T-helper 1 cell treated with Interleukin-12 subunit alpha and Interleukin-12 subunit beta and Interleukin-4 antibody, amounts not matched to agents 30 ng/mL and 1 ng/mL, for 36 hours (primary cell): ENCODE data around the gene BAIAP2. TPM values are rescaled to one million over a fixed set of nuclear protein-coding genes. Genes with fewer than 3 reads are reported as not detected.
"Not testable (repeated sequence)": the region's sequence is repeated elsewhere in the genome, so short reads cannot be mapped to it uniquely, and the experiment has no call there.

Experiments
- intact Hi-C: fragments of 100-400 bp; cut with micrococcal nuclease; formaldehyde crosslinking; loops from one replicate; pipeline ENCODE4 v1.15.1; 2024
- total RNA-seq: library from RNA; stranded (reverse); gene quantifications from 2 replicates; pipeline ENCODE4 v1.2.3, GENCODE V29; 2022

BAIAP2 gene
- total RNA-seq, 1 donor from 2014 or later: 7.2 TPM

DNA sequence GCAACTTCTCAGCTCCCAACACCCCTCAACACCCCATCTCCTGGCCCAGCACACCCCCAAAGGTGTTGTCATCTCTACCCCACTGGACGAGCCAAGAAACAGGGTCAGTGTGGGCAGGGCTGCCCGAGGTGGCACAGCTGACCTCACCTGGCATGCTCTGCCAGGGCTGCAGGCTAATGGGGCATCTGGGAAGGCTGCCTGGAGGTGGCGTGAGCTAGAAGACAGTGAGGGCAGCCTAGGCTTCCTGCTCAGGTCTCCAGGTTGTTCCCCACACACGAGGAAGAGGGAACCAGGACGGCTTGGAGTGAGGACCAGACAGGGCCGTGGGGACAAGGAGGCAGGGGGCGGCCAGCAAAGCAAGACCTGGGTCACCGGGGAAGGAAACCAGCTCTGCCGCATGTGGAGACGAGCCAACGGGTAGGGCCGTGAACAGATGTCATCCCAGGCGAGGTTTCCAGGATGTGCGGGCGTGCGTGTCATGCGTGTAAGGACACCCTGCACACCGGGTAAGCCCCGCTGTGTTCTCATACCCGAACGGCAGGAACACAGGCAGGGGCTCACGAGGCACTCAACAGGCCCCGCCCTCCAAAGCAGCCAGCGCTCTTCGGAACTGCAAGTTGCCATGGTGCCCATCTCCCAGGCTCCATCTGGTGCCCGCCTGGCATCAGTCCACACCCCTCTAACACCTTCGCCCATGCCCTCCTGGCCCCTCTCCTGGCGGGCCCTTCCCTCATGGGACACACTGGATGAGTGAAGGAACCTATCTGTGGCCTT is 100.7 kb downstream of the BAIAP2 start:
- intact Hi-C loops: no loop called here

- intact Hi-C loops: no loop called here
These were observed 101.4 kb downstream of the BAIAP2 start for GRCh38 chr17:81136366-81136765.

DNA sequence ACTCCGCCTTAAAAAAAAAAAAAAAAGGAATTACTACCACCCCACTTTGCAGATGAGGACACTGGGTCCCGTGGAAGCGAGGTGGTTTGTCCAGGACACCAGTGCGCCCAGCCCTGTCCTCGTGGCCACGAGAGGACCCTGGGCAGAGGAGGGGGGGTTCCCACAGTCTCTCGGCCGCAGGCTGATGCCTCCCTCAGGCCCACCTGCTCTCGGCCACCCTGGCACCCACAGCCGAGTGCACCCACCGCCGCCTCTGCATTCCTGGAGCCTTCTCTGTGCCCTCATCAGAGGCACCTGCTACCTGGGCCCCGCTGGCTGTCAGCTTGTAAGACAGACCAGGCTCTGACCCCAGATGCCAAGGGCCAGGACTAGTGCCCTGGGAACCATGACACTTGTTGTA is 102.3 kb downstream of the BAIAP2 start:
- intact Hi-C loops: no loop called here

- intact Hi-C loops: no loop called here
These were observed 103.1 kb downstream of the BAIAP2 start for GRCh38 chr17:81138083-81138482.

DNA sequence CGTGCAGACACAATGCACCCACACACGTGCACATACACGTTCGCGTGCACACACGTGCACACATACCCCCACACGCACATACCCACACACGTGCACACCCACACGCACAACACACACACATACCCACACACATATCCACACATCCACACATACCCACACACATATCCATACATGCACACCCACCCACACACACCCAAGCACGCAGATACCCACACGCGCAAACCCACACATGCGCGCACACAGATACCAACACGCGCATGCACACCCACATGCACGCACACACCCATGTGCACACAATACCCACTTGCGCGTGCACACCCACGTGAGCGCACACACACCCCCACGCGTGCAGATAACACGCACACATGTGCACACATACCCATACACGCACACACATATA is 103.5 kb downstream of the BAIAP2 start:
- intact Hi-C loops: no loop called here

DNA sequence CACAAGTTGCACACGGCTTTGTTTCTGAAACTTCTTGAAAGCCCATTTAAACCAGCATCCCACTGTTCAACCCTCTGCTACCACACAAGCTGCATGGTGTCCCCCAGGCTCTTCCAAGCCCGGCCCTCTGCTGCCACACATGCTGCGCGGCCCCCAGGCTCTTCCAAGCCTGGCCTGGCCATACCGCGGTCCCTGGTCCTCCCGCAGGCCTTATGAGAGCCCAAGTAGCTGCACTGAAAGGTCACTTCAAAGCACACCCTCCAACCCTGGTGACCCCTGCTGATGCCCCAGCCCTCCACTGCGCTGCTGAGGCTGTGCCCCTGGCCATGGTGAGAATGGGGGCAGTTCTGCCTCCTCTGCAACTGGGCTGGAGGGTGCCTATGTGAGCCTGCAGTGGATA is 104.5 kb downstream of the BAIAP2 start:
- intact Hi-C loops: no loop called here

GRCh38 chr17:81140018-81140417 is 105.1 kb downstream of the BAIAP2 start:
- intact Hi-C loops: no loop called here

DNA sequence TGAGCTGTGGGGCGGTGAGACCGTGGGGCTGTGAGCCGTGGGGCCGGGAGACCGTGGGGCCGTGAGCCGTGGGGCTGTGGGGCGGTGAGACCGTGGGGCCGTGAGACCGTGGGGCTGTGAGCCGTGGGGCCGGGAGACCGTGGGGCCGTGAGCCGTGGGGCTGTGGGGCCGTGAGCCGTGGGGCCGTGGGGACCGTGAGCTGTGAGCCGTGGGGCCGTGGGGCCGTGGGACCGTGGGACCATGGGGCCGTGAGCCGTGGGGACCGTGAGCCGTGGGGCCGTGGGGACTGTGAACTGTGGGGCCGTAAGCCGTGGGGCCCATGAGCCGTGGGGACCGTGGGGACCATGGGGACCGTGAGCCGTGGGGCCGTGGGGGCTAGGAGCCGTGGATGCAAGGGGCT is 105.7 kb downstream of the BAIAP2 start:
- intact Hi-C loops: no loop called here

- intact Hi-C loops: loop anchor here (1.0 kb wide), 2 partner anchors 99 to 342 kb away; no protein-coding TSS in a partner anchor
These were observed 107.6 kb downstream of the BAIAP2 start for GRCh38 chr17:81142301-81143199.

DNA sequence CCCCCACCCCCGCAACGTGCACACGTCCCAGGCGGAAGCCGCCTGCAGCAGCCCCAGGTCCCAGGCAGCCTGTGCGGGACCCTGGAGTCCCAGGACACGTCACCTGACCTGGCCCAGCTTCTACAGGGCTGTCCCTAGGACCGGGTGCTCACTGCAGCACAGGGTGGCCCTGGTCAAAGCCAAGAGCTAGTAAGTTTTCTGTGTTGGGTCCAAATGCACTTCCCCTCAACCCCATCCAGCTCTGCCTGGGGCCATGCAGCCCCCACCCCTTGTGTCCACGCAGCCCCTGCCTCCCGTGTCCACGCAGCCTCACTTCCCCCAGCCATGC is 108.2 kb downstream of the BAIAP2 start:
- intact Hi-C loops: no loop called here

- intact Hi-C loops: no loop called here
These were observed 108.9 kb downstream of the BAIAP2 start for GRCh38 chr17:81143717-81144422.

DNA sequence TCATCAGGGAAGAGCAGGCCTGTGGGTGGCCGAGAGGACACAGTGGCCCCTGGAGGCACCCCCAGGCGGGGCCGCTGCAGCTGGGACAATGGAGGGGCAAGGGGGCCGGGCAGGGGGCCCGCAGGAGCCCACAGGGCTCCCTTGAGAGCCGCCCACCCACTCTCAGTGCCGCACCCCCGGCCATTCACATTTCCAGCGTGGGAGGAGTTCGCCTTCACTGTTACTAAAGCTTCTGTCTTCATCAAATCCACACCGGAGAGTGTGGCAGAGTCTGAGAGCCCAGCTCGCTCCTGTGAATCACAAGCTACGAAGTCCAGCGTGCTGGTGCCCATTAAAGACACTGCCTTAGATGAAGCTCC is 109.5 kb downstream of the BAIAP2 start:
- intact Hi-C loops: no loop called here

GRCh38 chr17:81146208-81146607 is 111.3 kb downstream of the BAIAP2 start:
- intact Hi-C loops: not testable (repeated sequence)

- intact Hi-C loops: no loop called here
These were observed 112.8 kb downstream of the BAIAP2 start for GRCh38 chr17:81147701-81148100.

GRCh38 chr17:81148571-81148970 is 113.6 kb downstream of the BAIAP2 start:
- intact Hi-C loops: no loop called here

DNA sequence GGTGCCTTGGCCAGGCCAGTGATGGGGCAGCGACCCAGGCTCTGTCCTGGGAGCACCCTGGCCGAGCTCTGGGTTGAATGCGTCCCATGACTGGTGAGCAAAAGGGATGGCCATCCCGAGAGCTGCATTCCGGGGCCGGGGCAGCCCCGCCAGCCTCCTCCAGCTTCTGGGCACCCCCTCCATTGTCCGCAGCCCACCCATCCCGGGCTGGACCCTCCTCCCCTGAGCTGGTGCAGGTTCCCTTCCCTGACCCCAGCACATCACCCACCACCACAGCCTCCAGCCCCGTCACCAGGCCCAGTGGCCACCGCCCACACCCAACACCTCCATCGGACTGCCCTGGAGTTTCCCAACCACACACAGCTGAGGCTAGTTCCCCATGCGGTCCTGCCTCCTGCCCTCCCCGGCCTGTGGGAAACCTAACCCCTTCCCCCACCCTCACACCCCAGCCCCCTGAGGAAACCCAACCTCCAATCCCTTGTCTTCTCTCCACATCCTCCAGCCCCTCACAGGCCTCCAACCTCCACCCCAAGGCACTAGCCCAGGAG is 114.1 kb downstream of the BAIAP2 start:
- intact Hi-C loops: no loop called here

- intact Hi-C loops: no loop called here
These were observed 115.6 kb downstream of the BAIAP2 start for GRCh38 chr17:81150377-81151077.

GRCh38 chr17:81151278-81151677 is 116.3 kb downstream of the BAIAP2 start:
- intact Hi-C loops: no loop called here

- intact Hi-C loops: no loop called here
These were observed 117.4 kb downstream of the BAIAP2 start for GRCh38 chr17:81152288-81152828.

DNA sequence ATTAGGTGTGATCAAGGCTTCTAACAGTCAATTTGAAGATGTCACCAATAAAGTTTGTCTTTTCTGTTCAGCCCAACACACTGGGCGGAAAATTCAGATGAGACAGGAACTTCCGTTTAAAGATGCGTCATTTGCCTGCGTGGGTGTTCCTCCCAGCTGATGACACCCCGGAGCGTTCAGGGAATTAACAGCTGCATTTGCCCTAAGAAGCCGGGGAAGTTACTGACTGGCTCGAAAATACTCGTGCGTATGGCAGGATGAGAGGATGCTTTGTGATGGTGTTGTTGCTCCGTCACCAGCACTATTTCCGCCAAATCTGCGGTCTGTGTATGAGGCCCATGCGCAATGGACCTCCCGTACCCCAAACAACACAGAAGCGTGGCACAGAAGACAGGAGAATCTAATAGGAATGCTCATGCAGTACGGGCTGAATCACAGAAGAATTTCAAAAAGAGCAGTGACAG is 118.4 kb downstream of the BAIAP2 start:
- intact Hi-C loops: no loop called here

DNA sequence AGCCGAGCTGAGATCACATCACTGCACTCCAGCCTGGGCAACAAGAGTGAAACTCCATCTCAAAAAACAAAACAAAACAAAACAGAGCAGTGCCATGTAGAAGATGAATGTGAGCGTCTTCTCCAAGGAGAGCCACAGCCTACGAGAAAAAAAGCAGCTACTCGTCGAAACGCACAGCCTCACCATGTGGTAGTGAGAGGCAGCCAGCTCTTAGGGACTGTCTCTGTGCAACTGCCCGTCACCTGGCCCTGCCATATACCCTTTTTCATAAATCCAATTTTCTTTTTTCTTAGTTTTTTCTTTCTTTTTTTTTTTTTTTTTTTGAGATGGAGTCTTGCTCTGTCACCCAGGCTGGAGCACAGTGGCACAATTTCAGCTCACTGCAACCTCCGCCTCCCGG is 119.1 kb downstream of the BAIAP2 start:
- intact Hi-C loops: not testable (repeated sequence)
